Measurements from ENCODE around the gene ANKRD44.

GRCh38 chr2:196965651-196966050 lies 344.9 kb downstream of the ANKRD44 start:
- TF ChIP-seq, protein P1, sequence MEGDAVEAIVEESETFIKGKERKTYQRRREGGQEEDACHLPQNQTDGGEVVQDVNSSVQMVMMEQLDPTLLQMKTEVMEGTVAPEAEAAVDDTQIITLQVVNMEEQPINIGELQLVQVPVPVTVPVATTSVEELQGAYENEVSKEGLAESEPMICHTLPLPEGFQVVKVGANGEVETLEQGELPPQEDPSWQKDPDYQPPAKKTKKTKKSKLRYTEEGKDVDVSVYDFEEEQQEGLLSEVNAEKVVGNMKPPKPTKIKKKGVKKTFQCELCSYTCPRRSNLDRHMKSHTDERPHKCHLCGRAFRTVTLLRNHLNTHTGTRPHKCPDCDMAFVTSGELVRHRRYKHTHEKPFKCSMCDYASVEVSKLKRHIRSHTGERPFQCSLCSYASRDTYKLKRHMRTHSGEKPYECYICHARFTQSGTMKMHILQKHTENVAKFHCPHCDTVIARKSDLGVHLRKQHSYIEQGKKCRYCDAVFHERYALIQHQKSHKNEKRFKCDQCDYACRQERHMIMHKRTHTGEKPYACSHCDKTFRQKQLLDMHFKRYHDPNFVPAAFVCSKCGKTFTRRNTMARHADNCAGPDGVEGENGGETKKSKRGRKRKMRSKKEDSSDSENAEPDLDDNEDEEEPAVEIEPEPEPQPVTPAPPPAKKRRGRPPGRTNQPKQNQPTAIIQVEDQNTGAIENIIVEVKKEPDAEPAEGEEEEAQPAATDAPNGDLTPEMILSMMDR (IDR thresholded peaks at IDR 0.05): no peak
- TF ChIP-seq ZFX (IDR thresholded peaks at IDR 0.05; ENCODE audit: borderline replicate concordance): no peak

Data from 22Rv1 (cell line).